ENCODE measurements around the gene UNC79.

Gene UNC79

DNA sequence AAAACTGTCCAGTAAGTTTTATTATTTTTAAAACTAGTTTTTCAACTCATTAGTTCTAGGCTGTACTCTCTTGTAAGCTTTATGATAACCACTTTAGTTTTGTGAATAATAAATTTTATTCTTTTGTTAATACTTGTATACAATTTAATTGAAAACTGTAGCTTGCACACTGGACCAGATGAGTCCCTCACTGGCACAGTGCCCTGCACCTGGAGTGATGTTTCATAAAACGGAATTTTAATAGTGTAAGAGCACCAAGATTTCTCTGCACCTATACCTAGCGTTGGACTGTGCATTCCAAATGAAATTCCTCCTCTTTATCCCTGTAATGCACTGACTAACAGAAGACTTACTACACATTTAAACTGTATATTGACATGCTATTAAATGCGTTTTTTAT, 276.7 kb downstream of the UNC79 start:
- Histone ChIP-seq H3K9ac (ENCODE audit: low read length) (no peak overlapping the region), H3K9me3 (replicated peaks; ENCODE audit: insufficient read depth, low read length) (no peaks in the 10 kb centered on the region), H3K36me3 (replicated peaks; ENCODE audit: insufficient read depth, low read length) (no peaks in the 10 kb centered on the region), H4K20me1 (ENCODE audit: insufficient read depth, low read length) (no peaks in the 10 kb centered on the region), H3K4me1 (ENCODE audit: low read length) (no peaks in the 10 kb centered on the region), H3F3A (ENCODE audit: insufficient read depth, low read length) (no peaks in the 10 kb centered on the region), H3K9me2 (replicated peaks; ENCODE audit: insufficient read depth, low read length) (no peaks in the 10 kb centered on the region), H3K4me2 (ENCODE audit: low read depth, low read length) (no peak overlapping the region), H3K27ac (ENCODE audit: low read length) (no peak overlapping the region), H3K4me3 (ENCODE audit: low read length) (no peak overlapping the region), H3K79me2 (ENCODE audit: low read length) (no peaks in the 10 kb centered on the region), H2AFZ (ENCODE audit: low read length) (no peak overlapping the region), H3K27me3 (replicated peaks; ENCODE audit: insufficient read depth, low read length) (no peaks in the 10 kb centered on the region)
- TF ChIP-seq EZH2 (optimal IDR thresholded peaks at IDR 0.05; ENCODE audit: low read depth, low read length) (no peak), EZH2phosphoT487 (IDR thresholded peaks at IDR 0.05; ENCODE audit: low read length) (no peak)
- TF ChIP-seq, protein P1, sequence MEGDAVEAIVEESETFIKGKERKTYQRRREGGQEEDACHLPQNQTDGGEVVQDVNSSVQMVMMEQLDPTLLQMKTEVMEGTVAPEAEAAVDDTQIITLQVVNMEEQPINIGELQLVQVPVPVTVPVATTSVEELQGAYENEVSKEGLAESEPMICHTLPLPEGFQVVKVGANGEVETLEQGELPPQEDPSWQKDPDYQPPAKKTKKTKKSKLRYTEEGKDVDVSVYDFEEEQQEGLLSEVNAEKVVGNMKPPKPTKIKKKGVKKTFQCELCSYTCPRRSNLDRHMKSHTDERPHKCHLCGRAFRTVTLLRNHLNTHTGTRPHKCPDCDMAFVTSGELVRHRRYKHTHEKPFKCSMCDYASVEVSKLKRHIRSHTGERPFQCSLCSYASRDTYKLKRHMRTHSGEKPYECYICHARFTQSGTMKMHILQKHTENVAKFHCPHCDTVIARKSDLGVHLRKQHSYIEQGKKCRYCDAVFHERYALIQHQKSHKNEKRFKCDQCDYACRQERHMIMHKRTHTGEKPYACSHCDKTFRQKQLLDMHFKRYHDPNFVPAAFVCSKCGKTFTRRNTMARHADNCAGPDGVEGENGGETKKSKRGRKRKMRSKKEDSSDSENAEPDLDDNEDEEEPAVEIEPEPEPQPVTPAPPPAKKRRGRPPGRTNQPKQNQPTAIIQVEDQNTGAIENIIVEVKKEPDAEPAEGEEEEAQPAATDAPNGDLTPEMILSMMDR (IDR thresholded peaks at IDR 0.05; ENCODE audit: low read length): no peak
- DNase-seq: no peak

DNA sequence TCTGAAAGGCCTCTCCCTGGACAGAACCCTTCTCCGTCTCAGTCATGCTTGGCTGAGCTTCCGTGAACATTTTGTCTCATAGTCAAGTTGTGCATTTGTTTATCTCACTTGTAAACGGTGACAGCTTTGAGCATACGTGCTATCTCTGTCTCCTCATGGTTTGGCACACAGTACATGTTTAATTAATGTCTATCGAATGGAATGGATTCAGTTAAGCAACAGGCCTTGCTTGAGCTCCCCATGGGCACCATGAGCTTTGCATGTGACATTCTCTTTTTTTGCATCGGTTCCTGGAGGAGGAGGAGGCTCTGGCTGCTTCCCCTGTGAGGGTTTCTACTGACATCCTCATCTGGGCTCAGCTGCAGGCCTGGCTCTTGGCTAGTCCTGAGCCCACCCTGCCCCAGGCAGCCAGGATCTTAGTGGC, 277.6 kb downstream of the UNC79 start:
- no peaks in the 10 kb centered on the region for H3K79me2 ChIP-seq (ENCODE audit: low read length)
- H3K9me2 ChIP-seq (replicated peaks; ENCODE audit: insufficient read depth, low read length): no peaks in the 10 kb centered on the region
- H3K4me3 ChIP-seq (ENCODE audit: low read length): no peak overlapping the region
- H4K20me1 ChIP-seq (ENCODE audit: insufficient read depth, low read length): no peaks in the 10 kb centered on the region
- H3K9ac ChIP-seq (ENCODE audit: low read length): no peak overlapping the region
- H3K4me1 ChIP-seq (ENCODE audit: low read length): no peaks in the 10 kb centered on the region
- no peak for DNase-seq
- no peaks in the 10 kb centered on the region for H3F3A ChIP-seq (ENCODE audit: insufficient read depth, low read length)
- no peak overlapping the region for H2AFZ ChIP-seq (ENCODE audit: low read length)
- no peaks in the 10 kb centered on the region for H3K27me3 ChIP-seq (replicated peaks; ENCODE audit: insufficient read depth, low read length)
- TF ChIP-seq, protein P1 (IDR thresholded peaks at IDR 0.05; ENCODE audit: low read length): no peak
- TF ChIP-seq EZH2 (optimal IDR thresholded peaks at IDR 0.05; ENCODE audit: low read depth, low read length): no peak
- TF ChIP-seq EZH2phosphoT487 (IDR thresholded peaks at IDR 0.05; ENCODE audit: low read length): no peak
- H3K4me2 ChIP-seq (ENCODE audit: low read depth, low read length): no peak overlapping the region
- no peak overlapping the region for H3K27ac ChIP-seq (ENCODE audit: low read length)
- H3K9me3 ChIP-seq (replicated peaks; ENCODE audit: insufficient read depth, low read length): no peaks in the 10 kb centered on the region
- H3K36me3 ChIP-seq (replicated peaks; ENCODE audit: insufficient read depth, low read length): no peaks in the 10 kb centered on the region

DNA sequence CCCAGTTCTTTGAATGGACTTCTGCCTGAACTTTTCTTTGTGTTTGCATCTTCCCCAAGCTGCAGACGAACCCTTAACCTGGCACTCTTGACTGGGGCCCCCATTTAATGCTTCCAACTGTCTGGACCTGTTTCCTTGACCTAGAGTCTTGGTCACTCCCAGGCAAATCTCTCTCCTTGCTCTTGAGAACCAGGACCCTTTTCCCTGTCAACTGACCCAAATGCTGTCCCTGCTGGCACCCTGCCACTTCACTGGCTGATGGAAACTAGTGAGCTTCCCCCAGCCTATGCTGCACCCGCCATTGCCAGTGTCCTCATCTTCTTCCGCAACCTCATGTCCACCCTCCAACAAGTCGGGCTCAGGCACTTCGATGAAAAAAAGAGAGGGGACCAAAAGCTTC, 278.1 kb downstream of the UNC79 start:
- Histone ChIP-seq H2AFZ (ENCODE audit: low read length) (no peak overlapping the region), H3F3A (ENCODE audit: insufficient read depth, low read length) (no peaks in the 10 kb centered on the region), H3K79me2 (ENCODE audit: low read length) (no peaks in the 10 kb centered on the region), H3K4me3 (ENCODE audit: low read length) (no peak overlapping the region), H3K9me3 (replicated peaks; ENCODE audit: insufficient read depth, low read length) (no peaks in the 10 kb centered on the region), H3K27me3 (replicated peaks; ENCODE audit: insufficient read depth, low read length) (no peaks in the 10 kb centered on the region), H3K4me2 (ENCODE audit: low read depth, low read length) (no peak overlapping the region), H3K9ac (ENCODE audit: low read length) (no peak overlapping the region), H3K36me3 (replicated peaks; ENCODE audit: insufficient read depth, low read length) (no peaks in the 10 kb centered on the region), H3K9me2 (replicated peaks; ENCODE audit: insufficient read depth, low read length) (no peaks in the 10 kb centered on the region), H4K20me1 (ENCODE audit: insufficient read depth, low read length) (no peaks in the 10 kb centered on the region), H3K4me1 (ENCODE audit: low read length) (no peaks in the 10 kb centered on the region), H3K27ac (ENCODE audit: low read length) (no peak overlapping the region)
- no peak for DNase-seq
- TF ChIP-seq, protein P1 (IDR thresholded peaks at IDR 0.05; ENCODE audit: low read length): no peak
- TF ChIP-seq EZH2 (optimal IDR thresholded peaks at IDR 0.05; ENCODE audit: low read depth, low read length): no peak
- no peak for TF ChIP-seq EZH2phosphoT487 (IDR thresholded peaks at IDR 0.05; ENCODE audit: low read length)
